OCI-LY7 (cell line): ENCODE data around the gene MAP4K1.

Source experiments
- CTCF ChIP-seq: fragments of 200-600 bp; sonication (generic); conservative IDR thresholded peaks from 2 replicates; pipeline ENCODE4 v1.5.1; 2014; ENCODE audit warnings: mild to moderate bottlenecking, antibody characterized with exemption, low read length, moderate library complexity, mixed read lengths
- EZH2phosphoT487 ChIP-seq: fragments of 200-600 bp; sonication (generic); IDR thresholded peaks from 2 replicates; pipeline ENCODE4 v1.6.1; 2018; ENCODE audit warnings: low read depth, borderline replicate concordance, mild to moderate bottlenecking, mixed run types, antibody characterized with exemption, low read length, moderate library complexity, mixed read lengths

DNA sequence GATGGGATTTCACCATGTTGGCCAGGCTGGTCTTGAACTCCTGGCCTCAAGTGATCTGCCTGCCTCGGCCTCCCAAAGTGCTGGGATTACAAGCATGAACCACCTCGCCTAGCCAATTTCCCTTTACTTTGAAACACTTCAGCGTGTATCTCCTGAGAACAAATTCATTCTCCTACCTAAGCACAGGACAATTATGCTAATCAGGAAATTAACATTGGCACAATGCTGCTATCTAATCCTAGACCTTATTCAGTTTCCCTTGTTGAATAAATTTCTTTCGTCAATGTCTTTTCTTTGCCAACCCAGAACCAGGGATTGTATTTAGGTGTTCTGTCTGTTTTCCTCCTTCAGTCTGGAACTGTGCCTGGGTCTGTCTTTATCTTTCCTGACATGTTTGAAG lies 67.8 kb downstream of the MAP4K1 start:
- TF ChIP-seq CTCF (no peak), EZH2phosphoT487 (no peak)
